ENCODE results near the gene ULK3.

The ULK3 gene

DNA sequence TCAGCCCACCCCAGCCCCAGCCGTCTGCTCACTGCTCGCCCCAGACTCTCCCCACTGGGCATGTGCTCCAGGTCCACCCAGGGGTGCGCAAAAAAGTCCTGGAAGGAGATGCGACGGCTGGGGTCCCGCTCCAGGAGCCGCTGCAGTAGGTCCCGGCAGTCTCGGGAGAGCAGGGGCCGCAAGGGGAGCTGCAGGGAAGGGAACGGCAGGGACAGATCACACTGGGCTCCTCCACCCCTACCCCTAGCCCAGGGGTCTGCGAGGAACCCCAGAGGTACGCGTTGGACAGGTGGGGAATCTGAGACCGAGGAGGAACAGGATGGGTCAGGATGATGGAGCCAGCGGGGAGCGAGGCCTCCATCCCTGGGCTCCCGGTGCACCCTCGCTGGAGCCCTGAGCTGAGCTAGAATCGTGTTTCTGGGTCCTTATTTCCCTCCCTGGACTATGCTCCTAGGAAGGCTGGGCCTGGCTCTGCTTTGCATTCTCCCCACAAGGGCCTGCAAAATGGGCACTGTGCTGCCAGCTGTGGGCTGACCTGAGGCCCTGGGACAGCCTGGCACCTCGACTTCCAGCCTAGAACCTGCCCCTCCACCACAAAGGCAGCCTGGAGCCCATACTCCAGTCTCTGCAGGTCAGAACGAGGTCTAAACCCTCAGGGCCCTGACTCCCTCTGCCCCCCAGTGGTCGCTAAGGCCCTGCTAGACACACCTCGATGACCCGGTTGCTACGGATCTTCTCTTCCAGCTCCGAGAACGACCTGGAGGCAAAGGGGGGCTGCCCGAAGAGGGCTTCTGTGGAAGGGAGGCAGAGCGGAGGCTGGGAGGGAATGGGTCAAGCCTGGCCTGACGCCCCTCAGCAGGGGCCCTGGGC lies 3.2 kb downstream of the ULK3 start:
- no peak for DNase-seq

DNA sequence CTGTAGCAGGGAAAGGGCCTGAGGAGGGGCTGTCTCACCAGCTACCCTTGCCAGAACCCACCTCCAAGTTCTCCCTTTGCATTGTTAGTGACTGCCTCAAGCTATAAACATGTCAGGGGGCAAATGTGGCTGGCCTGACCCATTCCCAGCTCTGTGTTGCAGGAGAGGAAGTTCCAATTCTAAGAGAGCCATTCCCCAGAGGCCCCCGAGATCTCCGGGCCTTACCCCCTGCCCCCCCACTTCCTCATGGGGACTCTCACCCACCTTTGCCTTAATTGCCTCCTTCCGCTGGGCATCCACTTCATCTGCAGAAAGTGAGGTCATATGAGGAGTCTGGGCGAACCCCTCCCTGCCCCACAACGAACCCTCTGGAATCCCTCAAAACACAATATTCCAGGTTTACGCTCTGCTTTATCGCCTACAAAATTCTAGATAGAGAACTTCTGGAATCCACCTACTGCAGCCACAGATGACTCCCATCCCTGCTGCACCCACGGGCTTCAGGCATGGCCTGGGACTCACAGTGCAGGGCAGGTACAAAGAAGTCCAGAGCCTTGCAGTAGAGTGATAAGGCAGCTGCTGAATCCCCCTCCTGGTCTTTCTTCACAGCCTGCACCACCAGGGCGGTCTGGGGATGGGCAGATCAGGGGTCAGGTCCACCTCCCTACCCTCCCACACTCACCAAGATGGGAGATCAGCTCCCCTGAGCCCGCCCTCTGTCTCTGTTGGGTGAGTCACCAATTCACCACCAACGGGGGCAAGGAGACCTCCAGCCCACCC lies 4.0 kb downstream of the ULK3 start:
- no peak for DNase-seq

DNA sequence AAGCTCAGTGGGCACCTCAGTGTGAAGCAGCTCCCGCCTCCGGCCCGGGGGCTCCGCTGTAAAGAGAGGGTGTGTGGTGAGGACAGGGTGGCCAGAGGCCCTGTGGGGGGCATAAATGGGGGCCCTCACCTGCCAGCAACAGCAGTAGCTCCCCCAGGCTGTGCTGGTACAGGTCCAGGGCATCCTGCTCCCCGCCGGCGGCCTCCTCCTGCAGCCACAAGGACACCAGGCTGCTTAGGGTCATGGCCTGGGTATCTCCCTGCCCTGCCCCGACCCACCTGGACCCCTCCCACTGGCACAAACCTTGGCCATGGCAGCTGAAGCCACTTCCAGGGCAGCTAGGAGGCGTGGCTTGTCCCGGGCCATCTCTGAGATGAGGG lies 4.8 kb downstream of the ULK3 start:
- no peak for DNase-seq

DNA sequence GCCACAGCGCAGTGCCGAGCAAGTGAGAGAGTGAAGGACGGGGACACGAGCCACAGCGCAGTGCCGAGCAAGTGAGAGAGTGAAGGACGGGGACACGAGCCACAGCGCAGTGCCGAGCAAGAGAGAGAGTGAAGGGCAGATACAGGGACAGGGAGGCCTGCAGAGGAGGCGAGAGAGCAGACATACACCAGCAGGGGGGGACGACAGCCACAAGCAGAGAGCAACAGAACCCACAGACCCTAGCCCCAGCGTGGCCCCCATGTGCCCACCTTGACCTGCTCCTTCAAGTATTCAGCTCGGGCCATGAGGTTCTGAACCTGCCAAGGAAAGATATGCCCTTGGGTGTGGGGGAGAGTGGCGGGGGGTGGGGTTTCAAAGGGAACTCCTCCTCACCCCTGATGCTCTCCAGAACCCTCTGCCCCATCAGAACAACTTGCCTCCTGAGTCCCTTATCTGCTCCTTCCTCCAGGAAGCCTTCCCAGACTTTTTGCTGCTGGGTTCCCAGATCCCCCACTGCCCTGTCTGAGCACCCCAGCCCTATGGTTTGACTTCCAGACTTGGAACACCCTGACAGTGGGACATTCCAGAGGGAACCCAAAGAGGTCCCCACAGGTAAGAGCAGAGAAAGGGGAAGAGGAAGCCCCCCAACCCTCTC lies 5.3 kb downstream of the ULK3 start:
- no peak for DNase-seq

DNA sequence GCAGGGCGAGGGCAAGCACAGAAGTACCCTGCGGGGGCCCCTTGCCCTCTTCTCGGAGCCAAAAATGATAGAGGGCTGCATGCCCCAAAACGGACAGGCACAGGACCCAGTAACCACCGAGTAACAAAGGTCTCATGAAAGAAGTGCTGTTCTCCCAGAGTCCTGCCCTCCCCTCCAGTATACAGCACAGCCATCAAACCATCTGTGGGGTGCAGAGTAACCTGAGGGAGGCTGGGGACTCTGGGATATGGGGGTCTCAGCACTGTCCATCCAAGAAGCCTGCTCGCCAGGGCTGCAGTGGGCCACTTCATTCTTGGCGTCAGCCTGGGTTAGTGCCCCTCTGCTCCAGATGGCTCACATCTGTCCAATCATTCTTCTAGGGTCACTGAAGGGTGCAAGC lies 6.1 kb downstream of the ULK3 start:
- DNase-seq, result no peak

DNA sequence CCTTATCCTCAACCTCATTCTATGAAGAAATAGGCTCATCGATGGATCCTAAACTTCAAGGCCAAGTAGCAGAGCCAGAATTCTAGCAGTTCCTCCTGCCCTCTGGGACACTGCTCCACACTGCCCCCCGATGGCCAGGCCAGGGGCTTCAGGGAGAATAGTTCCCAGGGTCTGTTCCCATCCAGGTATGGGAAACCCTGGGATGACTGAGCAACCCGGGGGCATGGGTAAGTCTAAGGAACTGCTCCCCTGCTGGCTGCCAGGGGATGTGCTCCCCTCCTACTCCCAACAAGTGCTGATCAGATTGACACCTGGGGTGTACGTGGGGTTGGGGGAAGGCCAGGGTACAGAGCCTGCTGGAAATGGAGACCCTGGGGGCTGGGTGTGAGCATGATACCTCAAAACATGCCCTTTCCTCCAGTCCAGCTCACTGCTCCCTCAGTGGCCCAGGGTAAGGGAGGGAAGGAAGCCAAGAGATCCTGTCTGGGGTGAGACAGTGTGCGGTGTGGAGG lies 7.6 kb downstream of the ULK3 start:
- DNase-seq, result peak in 3 of 4 experiments; percentile 14 to 36 (median 19)

DNA sequence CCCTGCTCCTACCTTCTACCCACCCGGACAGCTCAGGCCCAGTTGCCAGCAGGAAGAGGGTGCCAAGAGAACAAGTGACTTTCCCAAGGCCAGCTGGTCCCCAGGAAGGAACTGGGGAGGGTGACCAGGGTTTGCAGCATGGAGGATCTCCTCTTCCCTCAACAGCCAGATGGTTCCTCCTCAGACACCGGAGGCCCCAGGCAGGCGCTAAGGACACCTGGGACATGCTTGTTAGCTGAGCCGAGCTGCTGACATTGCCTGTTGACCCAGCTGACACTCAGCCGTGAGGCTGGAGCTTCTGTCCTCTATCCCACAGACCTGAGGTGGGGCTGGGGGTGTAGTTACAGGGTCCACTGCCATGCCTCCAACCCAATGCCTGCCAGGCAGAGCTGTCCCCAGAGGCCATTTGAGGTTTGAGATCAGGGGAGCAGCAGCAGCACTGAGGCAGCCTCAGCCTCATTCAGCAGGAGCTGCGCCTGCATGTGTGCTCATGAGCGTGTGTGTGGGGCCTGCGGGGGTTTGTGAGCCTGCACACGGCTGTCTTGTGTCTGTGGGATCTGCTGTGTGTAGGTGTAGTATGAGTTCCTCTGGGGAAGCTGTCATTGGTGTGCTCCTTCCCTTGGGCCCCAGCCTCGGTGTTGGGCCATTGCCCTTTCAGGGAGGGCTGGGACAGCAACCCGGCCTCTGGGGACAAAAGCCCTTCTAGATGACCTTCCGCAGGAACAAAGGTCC lies 9.4 kb downstream of the ULK3 start:
- no peak for DNase-seq

DNA sequence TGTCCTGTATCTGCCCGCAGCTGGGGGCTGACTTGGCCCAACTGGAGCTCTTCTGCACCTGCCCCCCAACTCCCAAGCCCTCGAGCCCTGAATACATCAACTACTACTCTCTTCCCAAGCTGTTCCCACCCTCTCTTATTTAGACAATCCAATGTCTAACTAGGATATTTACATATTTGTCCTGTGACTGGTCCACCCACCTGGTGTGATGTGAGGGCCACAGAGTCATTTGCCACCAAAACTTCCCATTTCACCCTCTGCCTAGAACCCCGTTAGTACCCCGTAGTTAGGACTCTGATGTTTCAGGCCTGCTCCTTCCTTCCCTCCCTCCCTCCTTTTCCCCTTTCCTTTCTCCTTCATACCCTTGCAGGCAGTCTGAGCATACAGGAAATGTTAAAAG lies 10.1 kb downstream of the ULK3 start:
- no peak for DNase-seq

DNA sequence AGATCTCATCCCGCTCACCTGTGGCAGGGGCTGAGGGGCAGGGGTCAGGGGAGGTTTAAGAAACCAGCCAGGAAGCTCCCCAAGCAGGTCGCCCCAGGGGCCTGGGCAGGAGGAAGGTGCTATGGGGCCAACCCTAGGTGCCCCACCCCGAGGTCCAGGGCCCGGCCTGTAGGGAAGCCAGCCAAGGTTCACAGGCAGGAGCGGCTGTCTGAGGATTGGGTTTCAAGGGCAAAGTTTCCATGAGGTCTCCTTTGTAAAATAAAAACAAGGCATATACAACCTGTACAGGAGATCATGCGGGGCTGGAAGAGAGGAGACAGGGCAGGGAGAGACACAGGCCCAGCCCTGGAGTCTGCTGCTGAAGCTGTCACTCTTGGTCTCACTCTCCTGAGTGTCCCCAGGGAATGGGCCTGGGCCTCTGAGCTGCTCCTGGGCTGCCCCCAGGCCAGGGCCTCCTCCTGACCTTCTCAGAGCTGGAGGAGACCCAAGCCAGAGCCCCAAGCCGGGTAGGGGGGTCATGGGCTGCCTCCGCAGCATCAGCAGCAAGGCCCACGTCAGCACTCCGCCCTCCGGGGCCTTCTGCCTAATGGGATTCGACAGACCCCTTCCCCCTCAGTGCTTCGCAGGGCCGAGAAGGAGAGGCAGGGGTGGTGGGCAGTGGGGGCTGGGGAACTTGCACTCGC lies 11.0 kb downstream of the ULK3 start:
- no peak for DNase-seq

DNA sequence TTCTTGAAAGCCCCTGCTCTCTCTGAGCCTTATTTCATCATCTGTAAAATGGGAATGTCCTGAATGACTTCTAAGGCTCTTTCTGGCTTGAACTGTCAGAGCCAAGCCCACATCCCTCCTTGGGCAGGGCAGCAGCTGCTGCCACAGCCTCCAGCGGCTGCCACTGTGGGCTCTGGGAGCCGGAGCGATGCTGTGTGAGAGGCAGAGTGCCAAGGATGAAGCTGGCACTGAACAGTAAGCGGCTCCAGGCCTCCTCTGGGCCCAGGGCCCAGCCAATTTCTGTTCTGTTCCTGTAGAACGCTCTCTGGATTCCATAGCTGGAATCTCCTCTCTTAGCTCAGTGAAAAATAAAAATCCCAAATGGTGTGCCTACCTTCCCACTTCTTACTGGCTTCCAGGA lies 12.1 kb downstream of the ULK3 start:
- no peak for DNase-seq

DNA sequence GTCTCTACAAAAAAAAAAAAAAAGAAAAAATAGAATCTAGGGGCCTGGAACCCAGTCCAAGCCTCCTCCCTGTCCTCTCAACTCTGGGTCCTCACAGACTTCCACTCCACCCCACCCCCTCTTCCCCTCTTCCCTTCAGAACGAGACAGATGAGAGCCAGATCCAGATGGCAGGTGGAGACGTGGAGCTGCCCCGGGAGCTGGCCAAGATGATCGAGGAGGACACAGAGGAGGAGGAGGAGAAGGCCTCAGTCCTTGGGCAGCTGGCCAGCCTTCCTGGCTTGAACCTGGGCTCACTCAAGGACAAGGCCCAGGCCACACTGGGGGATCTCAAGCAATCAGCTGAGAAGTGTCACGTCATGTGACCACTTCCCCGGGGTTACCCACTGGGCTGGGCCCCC lies 13.0 kb downstream of the ULK3 start:
- no peak for DNase-seq

DNA sequence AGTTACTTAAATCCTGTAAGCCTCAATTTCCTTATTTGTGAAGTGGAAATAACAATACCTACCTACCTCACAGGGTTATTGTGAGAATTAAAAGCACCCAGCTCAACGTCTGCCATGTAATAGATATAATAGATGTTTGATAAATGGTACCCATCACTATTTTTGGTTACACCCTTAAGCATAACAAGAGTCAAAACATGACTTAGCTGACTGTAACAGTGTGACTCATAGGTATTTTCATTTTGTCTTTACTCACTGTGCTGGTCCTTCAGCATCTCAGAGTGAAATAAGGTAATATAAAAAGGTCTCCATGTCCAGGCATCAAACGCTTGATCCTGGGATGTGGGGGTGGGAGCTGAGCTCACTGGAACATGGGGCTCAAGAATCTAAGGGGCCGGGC lies 13.5 kb downstream of the ULK3 start:
- no peak for DNase-seq

DNA sequence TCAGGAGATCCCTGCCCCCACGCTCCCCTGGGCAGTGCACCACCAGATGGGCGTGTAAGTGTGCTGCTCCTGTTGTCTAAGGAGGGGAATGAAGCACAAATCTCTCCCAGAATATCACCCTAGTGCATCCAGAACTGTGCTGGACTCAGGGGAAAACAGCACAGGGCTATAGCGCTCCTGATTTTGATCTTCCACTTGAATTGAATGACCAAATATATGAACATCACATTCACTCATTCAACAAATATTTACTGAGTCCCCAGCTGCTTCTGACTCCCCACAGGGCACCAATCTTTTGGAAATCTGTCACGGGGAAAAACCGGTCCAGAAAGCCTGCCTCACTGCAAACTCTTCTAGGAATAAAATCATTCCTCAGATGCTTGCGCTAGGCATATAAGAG lies 14.1 kb downstream of the ULK3 start:
- DNase-seq, result no peak

DNA sequence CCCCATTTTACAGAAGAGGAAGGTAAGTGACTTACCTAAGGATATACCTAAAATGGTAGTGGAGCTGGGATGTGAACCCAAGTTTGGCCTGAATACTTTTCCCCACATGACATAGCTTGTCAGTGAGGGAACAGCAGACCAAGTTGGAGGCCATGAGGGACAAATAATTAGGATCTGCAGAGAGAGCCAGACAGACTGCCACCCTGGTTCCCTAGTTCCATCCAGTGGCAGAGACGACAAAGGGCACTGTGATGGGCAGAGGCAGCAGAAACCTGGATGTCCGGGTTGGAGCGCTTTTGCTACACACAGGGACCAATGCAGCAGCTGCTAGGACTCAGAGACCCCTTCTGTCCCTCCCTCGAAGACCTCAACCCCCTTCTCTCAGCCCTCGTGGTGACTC lies 15.3 kb downstream of the ULK3 start:
- DNase-seq, result no peak

DNA sequence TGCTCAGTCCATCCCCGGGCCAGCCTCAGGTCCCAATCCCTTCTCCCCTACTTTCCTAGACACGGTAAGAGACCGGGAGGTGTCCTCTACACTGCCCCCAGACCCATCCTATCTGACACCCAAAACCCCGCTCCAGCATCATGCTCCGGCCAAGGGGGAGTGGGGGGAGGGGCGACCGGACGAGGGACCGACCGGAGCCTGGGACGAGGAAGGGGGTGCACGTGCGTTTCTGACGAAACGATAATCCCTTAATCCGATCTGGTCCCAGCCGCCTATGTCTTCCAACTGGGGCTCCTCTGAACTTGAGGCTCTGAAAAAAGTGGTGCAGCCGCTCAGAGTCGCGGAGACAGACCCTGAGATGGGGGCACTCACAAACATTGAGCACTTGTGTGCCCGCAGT lies 16.0 kb downstream of the ULK3 start:
- no peak for DNase-seq

DNA sequence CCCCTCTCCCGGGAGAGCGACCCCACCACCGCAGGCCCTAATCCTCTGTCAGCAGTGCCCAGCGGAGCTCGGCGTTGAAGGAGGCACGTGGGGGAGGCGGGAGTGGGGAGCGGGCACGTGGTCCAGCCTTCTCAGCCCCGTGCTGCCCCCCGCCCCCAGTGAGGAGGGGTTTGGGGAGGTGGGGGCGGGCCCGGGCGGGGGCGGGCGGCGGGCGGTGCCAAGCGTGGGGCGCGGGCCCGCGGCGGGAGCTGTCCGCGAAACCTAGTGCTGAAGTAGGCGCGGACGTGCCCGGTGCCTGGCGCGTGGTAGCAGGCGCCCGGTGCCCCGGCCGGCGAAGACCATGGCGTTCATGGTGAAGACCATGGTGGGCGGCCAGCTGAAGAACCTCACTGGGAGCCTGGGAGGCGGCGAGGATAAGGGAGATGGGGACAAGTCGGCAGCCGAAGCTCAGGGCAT lies 16.6 kb downstream of the ULK3 start, which contains the start of gene CPLX3:
Gene CPLX3, plus strand, starts transcription at position 264 of the 456 bp plus-strand sequence. Its CDS starts 77 bp downstream, at position 341.
- DNase-seq, result peak in 3 of 4 experiments; percentile 15 to 24 (median 16)

DNA sequence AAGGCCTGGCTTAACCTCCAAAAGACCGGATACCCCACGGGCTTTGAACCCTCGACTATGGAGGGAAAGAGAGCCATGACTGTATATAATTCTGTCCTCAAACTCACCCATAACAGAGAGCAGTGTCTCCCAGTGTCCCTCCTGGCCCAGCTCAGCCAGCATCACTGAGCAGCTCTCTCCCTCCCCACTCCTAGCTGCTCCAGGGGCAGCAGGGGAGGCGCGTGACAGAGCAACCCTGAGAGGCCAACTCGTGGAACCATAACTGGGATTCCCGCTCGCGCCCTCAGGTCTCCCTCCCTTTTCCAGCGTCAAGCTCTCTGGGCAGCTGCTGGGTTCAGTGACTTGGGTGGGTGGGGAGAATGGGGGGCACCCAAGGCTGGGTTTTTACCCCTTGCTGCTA lies 17.1 kb downstream of the ULK3 start:
- DNase-seq, result no peak

DNA sequence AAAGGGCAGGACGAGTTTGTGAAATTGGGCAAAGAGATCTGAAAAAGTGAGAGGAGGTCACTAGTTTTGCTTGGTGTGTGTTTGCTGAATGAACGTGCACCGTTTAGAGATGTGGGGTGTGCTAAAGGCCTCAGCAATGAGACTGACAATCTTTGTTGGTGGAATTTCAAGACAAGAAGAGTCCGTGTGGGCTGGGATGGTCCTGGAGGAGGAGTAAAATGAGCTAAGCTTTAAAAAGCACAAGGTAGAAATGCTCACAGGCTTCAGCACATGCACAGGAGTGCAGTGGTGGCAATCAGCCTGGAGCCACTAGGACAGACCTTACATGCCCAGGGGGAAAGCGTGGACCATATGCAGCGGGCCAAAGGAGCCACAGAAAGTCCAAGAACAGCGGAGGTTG lies 18.0 kb downstream of the ULK3 start:
- no peak for DNase-seq

DNA sequence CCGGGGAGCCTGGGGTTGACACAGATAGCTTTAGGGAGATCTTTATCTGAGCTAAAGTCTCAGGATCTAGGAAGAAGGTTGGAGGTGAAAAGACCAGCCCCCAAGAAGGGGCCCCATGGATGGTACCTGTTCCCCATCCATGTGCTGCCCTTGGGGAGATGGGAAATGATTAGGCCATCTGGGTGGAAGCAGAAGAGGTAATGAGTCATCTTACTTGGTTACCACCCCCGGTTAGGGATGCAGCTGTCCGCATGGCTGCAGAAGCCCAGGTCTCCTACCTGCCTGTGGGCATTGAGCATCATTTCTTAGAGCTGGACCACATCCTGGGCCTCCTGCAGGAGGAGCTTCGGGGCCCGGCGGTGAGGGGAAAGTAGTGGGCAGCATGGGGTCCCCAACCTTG lies 19.6 kb downstream of the ULK3 start:
- DNase-seq, result no peak

DNA sequence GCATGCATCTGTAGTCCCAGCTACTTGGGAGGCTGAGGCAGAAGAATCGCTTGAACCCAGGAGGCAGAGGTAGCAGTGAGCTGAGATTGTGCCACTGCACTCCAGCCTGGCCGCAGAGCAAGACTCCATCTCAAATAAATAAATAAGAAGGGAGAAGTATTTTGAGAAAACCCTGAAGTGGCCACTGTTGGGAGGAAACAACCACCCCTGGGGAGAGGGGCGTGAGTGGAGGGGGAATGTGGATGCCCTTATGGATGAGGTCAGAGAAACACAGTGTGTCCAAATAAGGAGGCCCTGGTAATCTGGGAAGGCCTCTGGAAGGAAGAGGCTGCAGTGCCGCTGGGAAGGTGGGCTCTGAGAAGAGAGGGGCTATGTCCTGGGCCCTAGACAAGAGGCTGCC lies 20.7 kb downstream of the ULK3 start:
- no peak for DNase-seq

DNA sequence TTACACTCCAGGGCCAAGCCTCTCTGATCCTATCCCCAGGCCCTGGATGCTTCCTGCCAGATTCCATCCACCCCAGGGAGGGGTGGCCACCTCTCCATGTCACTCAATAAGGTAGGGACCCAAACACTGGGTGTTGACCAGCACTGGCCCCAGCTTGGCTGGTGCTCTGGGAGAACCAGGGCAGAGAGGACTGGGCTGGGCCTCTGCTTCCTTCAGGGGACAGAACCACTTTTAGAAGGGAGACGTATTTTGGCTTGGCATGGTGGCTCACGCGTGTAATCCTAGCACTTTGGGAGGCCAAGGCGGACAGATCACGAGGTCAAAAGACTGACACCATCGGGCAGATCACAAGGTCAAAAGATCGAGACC lies 21.2 kb downstream of the ULK3 start:
- DNase-seq, result no peak

All from activated CD4-positive, CD25-positive, alpha-beta regulatory T cell (primary cell).